ENCODE results near the gene FLII.

Gene FLII

DNA sequence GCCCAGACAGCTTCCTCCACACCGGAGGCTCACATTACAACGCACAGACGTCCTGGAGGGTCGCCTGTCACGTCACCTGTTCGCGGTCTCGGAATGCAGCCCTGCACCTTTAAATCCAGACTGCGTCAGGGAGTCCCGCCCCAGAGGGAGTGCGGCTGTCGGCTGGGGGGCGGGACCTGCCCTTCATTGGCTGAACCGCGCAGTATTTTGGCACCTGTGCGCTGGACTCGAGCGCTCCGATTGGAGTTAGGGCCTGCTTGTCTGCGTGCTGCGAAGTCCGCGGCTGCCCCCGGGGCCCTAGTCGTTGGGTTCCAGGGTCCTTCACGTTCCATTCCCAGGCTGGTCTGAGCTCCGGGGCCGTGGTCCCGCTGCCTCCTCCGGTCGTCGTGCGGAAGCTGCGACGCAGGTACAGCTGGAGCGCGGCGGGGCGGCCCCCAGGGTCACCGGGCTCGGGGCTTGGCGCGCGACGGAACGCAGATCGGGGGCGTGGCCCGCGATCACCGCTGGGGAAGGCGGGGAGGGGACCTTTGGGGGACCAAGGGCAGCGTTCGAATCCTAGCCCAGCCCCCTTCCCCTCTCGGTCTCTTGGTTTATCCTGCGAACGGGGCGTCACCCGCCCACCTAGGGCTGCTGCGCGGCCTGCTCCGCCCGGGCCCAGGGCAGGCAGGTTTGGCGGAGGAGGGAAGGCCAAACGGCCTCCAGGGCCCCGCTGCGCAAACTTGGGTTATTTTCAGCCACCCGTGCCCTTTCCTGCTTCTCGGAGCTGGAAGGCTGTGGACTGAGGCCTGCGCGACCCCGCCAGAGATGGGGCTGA is 2.0 kb upstream of the FLII start, which contains the start of gene MIEF2:
Gene MIEF2, plus strand, starts transcription at position 331 of the 814 bp plus-strand sequence. CDS start 2,059 bp downstream, outside the sequence.
- TF ChIP-seq, protein P1, sequence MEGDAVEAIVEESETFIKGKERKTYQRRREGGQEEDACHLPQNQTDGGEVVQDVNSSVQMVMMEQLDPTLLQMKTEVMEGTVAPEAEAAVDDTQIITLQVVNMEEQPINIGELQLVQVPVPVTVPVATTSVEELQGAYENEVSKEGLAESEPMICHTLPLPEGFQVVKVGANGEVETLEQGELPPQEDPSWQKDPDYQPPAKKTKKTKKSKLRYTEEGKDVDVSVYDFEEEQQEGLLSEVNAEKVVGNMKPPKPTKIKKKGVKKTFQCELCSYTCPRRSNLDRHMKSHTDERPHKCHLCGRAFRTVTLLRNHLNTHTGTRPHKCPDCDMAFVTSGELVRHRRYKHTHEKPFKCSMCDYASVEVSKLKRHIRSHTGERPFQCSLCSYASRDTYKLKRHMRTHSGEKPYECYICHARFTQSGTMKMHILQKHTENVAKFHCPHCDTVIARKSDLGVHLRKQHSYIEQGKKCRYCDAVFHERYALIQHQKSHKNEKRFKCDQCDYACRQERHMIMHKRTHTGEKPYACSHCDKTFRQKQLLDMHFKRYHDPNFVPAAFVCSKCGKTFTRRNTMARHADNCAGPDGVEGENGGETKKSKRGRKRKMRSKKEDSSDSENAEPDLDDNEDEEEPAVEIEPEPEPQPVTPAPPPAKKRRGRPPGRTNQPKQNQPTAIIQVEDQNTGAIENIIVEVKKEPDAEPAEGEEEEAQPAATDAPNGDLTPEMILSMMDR (IDR thresholded peaks at IDR 0.05; ENCODE audit: extremely low read depth, insufficient read depth, missing control alignments) = no peak
- DNase-seq (ENCODE audit: low spot score) = peak; percentile 99
- in situ Hi-C loops (cut with MboI; ENCODE audit: low pct_unique_long_range_greater_than_20kb, low sequenced_read_pairs, unreplicated experiment) = no loop called here

DNA sequence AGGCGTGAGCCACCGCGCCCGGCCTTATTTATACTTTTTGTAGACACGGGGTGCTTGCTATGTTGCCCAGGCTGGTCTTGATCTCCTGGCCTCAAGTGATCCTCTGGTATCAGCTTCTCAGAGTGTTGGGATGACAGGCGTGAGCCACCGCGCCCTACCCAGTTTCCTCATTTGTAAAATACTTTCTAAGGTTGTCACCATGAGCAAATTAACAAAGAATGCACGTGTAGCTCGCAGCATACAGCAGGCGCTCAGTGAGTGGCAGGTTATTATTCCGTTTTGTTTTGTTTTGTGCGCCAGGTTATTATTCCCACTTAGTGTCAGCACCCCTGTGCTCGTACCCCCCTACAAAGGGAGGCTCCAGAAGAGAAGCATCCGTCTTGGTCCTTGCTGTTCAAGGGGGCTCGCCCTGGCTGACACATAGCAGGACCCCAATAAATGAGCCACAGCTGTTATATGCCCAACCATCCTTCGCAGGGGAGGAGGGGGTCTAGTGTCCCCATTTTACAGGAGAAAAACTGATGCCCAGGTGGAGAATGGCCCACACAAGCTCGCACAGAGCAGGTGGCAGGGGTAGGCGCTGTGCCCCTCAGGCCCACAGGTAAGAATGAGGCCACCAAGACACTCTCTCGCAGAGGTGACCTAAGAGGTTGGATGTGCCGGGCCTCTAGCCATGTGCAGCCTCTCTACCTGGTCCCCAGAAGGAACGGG is 1.2 kb upstream of the FLII start:
- TF ChIP-seq, protein P1 (IDR thresholded peaks at IDR 0.05; ENCODE audit: extremely low read depth, insufficient read depth, missing control alignments) = no peak
- no peak for DNase-seq (ENCODE audit: low spot score)
- in situ Hi-C loops (cut with MboI; ENCODE audit: low pct_unique_long_range_greater_than_20kb, low sequenced_read_pairs, unreplicated experiment) = no loop called here

DNA sequence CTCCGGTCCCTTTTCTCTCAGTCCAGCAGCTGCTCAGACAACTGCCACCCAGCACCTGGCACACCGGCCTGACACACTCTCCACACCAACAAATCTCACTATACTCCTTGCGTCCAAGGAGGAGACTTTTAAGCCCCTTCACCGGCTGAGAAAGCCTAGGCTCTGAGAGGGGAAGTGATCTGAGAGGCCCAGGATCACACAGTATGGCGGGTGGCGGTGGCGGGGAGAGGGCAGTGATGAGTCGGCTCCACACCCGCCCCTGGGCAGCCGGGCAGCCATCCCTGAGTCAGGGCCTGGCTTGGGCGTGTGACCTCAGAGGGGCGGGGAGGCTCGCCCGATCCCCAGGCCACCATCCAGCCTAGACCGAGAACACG is 569 bp downstream of the FLII start:
- peak; percentile 84 for DNase-seq (ENCODE audit: low spot score)
- TF ChIP-seq, protein P1 (IDR thresholded peaks at IDR 0.05; ENCODE audit: extremely low read depth, insufficient read depth, missing control alignments) = no peak
- in situ Hi-C loops (cut with MboI; ENCODE audit: low pct_unique_long_range_greater_than_20kb, low sequenced_read_pairs, unreplicated experiment) = no loop called here

DNA sequence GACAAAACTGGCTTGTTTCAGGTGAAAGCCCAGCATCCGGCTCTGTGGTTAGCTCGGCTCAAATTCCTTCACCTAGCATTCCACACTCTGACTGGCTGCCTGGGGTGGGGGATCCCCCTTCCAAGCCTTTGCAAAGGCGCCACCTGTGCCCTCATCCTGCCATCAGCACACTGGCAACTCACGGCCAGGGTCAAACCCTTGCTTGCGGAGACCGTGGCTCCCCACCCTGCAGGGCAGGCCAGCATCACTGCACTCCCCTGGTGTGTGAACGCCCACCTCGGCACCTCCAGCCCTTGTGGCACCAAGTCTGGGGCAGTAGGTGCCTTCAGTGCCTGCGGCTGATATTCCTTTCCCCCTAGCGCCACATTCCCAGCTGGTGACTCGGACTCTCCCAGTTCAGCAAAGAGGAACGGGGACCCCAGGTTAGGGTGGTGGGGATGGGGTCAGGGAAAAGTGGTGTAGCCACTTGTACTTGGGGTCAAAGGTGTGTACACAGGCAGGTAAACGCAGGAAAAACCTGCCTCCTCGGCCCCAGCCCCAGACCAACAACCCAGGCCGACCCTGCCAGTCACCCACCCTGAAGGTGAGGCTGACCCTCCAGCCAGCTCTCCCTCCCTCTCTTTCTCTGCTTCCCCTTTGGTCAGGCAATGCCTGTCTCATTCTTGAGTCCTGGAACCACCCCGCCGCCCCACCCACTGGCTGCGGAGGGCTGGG is 1.1 kb downstream of the FLII start:
- DNase-seq (ENCODE audit: low spot score) = no peak
- in situ Hi-C loops (cut with MboI; ENCODE audit: low pct_unique_long_range_greater_than_20kb, low sequenced_read_pairs, unreplicated experiment) = no loop called here
- TF ChIP-seq, protein P1 (IDR thresholded peaks at IDR 0.05; ENCODE audit: extremely low read depth, insufficient read depth, missing control alignments) = no peak

DNA sequence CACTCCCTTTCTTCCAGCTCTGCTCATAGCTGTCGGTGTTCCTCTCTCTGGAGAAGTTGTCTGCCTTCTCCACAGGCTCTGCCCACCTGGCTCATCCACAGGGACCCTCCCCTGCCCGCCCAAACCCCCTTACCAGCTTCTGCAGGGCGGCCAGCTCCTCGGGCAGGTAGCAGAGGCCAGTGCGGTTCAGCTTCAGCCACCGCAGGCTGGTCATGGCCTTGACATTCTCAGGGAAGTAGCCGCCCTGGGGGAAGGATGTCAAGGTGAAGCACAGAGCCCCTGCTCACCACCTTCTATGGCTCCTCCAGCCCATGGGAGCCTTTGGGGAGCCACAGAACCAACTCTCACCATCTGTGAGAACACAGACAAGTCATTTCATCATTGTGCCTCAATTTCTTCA is 1.8 kb downstream of the FLII start:
- TF ChIP-seq, protein P1 (IDR thresholded peaks at IDR 0.05; ENCODE audit: extremely low read depth, insufficient read depth, missing control alignments) = no peak
- in situ Hi-C loops (cut with MboI; ENCODE audit: low pct_unique_long_range_greater_than_20kb, low sequenced_read_pairs, unreplicated experiment) = no loop called here
- no peak for DNase-seq (ENCODE audit: low spot score)

DNA sequence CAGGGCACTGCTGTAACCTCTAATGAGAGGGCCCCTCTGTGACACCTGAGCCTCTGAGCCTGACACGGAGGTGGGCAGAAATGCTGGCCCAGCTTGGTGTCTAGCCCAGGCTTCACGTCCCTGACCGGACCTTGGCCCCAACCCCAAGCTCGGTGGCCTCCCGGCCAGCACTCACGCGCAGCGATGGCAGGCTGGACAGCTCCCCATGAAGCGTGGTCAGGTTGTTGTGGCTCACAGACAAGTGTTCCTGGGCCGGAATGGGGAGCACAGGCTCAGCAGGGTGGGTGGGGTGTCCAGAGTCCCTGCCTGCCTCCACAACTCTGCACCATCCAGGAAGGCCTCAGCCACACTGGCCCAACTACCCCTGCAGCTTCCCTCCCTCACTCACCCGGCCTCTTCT is 2.2 kb downstream of the FLII start:
- in situ Hi-C loops (cut with MboI; ENCODE audit: low pct_unique_long_range_greater_than_20kb, low sequenced_read_pairs, unreplicated experiment) = no loop called here
- DNase-seq (ENCODE audit: low spot score) = no peak
- TF ChIP-seq, protein P1 (IDR thresholded peaks at IDR 0.05; ENCODE audit: extremely low read depth, insufficient read depth, missing control alignments) = no peak
